HUES64 (cell line): ENCODE measurements around the gene IFITM2.
"Not testable (repeated sequence)": the region's sequence is repeated elsewhere in the genome, so short reads cannot be mapped to it uniquely, and the experiment has no call there.

Experiments
- H3K27ac ChIP-seq: 2 replicates; pipeline ENCODE4 v1.7.0; 2013; ENCODE audit warnings: low read depth, low read length, inconsistent platforms
- H3K27me3 ChIP-seq: 2 replicates; pipeline ENCODE4 v1.6.1; 2013; ENCODE audit warnings: mild to moderate bottlenecking, low read length; ENCODE audit not compliant: insufficient read depth
- H3K36me3 ChIP-seq: 2 replicates; pipeline ENCODE4 v1.6.1; 2013; ENCODE audit warnings: mild to moderate bottlenecking, low read length; ENCODE audit not compliant: insufficient read depth
- H3K4me1 ChIP-seq: 2 replicates; pipeline ENCODE4 v1.6.1; 2013; ENCODE audit warnings: mild to moderate bottlenecking, low read length, moderate library complexity; ENCODE audit not compliant: insufficient read depth
- H3K4me3 ChIP-seq: 2 replicates; pipeline ENCODE4 v1.5.1; 2013; ENCODE audit warnings: mild to moderate bottlenecking, low read length, moderate library complexity
- H3K9ac ChIP-seq: 2 replicates; pipeline ENCODE4 v1.6.1; 2013; ENCODE audit warnings: mild to moderate bottlenecking, low read depth, low read length
- H3K9me3 ChIP-seq: 2 replicates; pipeline ENCODE4 v1.6.1; 2013; ENCODE audit warnings: low read depth, low read length; ENCODE audit not compliant: insufficient read depth
- WGBS: fragments of 150-250, 120-280 bp; methylation state at CpG from one replicate; pipeline ENCODE4 v1.1.7; 2013; ENCODE audit warnings: missing lambda C conversion rate; 5-methylcytosine and 5-hydroxymethylcytosine counted together

The IFITM2 gene

GRCh38 chr11:332651-333480 is 25.2 kb downstream of the IFITM2 start:
- peak overlapping the region; percentile 90; the same call in 1 of the 2 replicates for H3K27ac ChIP-seq

GRCh38 chr11:333616-334263 is 26.1 kb downstream of the IFITM2 start:
- not testable (repeated sequence) for H3K27me3 ChIP-seq, H3K9me3 ChIP-seq, H3K36me3 ChIP-seq
- 24% methylated on average over 16 of the region's 17 CpGs for WGBS
- H3K9ac ChIP-seq = peak overlapping the region; percentile 51
- peak overlapping the region; percentile 13; the same call in 1 of the 2 replicates for H3K4me3 ChIP-seq
- H3K4me1 ChIP-seq = peaks cover 33% of the 10 kb centered on the region
- peak overlapping the region; percentile 90 for H3K27ac ChIP-seq

More at GRCh38 chr11:332651-333480, 25.2 kb downstream of the IFITM2 start:
- Histone ChIP-seq H3K36me3 (no peaks in the 10 kb centered on the region), H3K4me3 (no peak overlapping the region), H3K9ac (no peak overlapping the region), H3K9me3 (0 out of 2 replicates have a peak, but pooled peaks cover 7% of the 10 kb centered on the region), H3K27me3 (no peaks in the 10 kb centered on the region), H3K4me1 (peaks cover 33% of the 10 kb centered on the region)
- 96% methylated on average over 23 of the region's 23 CpGs for WGBS

- no peaks in the 10 kb centered on the region for H3K36me3 ChIP-seq
- H3K4me1 ChIP-seq = peaks cover 33% of the 10 kb centered on the region
- H3K9ac ChIP-seq = peak overlapping the region; percentile 51
- H3K27me3 ChIP-seq = no peaks in the 10 kb centered on the region
- peak overlapping the region; percentile 13 for H3K4me3 ChIP-seq
- 0 out of 2 replicates have a peak, but pooled peaks cover 7% of the 10 kb centered on the region for H3K9me3 ChIP-seq
- 7% methylated on average over 25 of the region's 25 CpGs for WGBS
- peak overlapping the region; percentile 90 for H3K27ac ChIP-seq
Measured at GRCh38 chr11:334264-334994, 26.8 kb downstream of the IFITM2 start.

- 66% methylated on average over 14 of the region's 15 CpGs for WGBS
- Histone ChIP-seq H3K27ac (peak overlapping the region; percentile 66), H3K9ac (peak overlapping the region; percentile 24; the same call in 1 of the 2 replicates), H3K36me3 (no peaks in the 10 kb centered on the region), H3K4me1 (peaks cover 49% of the 10 kb centered on the region), H3K4me3 (no peak overlapping the region), H3K27me3 (no peaks in the 10 kb centered on the region), H3K9me3 (0 out of 2 replicates have a peak, but pooled peaks cover 7% of the 10 kb centered on the region)
Measured at GRCh38 chr11:335779-336658, 28.4 kb downstream of the IFITM2 start.

- Histone ChIP-seq H3K4me1 (peaks cover 54% of the 10 kb centered on the region), H3K36me3 (no peaks in the 10 kb centered on the region), H3K27ac (peak overlapping the region; percentile 66; the same call in 1 of the 2 replicates), H3K27me3 (no peaks in the 10 kb centered on the region), H3K9ac (0 out of 2 replicates have a peak overlapping the region, but pooled peaks have one; percentile 1), H3K9me3 (0 out of 2 replicates have a peak, but pooled peaks cover 7% of the 10 kb centered on the region), H3K4me3 (no peak overlapping the region)
- WGBS = 80% methylated on average over 4 of the region's 4 CpGs
Measured at GRCh38 chr11:336659-337198, 29.1 kb downstream of the IFITM2 start.

GRCh38 chr11:337711-338110 is 30.1 kb downstream of the IFITM2 start:
- Histone ChIP-seq H3K9ac (no peak overlapping the region), H3K4me1 (peaks cover 63% of the 10 kb centered on the region), H3K27ac (no peak overlapping the region), H3K27me3 (no peaks in the 10 kb centered on the region), H3K36me3 (no peaks in the 10 kb centered on the region), H3K9me3 (0 out of 2 replicates have a peak, but pooled peaks cover 7% of the 10 kb centered on the region), H3K4me3 (no peak overlapping the region)
- WGBS = 95% methylated on average over 4 of the region's 6 CpGs

GRCh38 chr11:339963-340362 is 32.3 kb downstream of the IFITM2 start:
- Histone ChIP-seq H3K27ac (peak overlapping the region; percentile 37; the same call in 1 of the 2 replicates), H3K4me1 (peaks cover 48% of the 10 kb centered on the region), H3K9me3 (no peaks in the 10 kb centered on the region), H3K36me3 (no peaks in the 10 kb centered on the region), H3K27me3 (no peaks in the 10 kb centered on the region), H3K4me3 (no peak overlapping the region), H3K9ac (no peak overlapping the region)
- 95% methylated on average over 2 of the region's 2 CpGs for WGBS

- peak overlapping the region; percentile 14; the same call in 1 of the 2 replicates for H3K4me3 ChIP-seq
- H3K36me3 ChIP-seq = no peaks in the 10 kb centered on the region
- no peaks in the 10 kb centered on the region for H3K9me3 ChIP-seq
- H3K27ac ChIP-seq = peak overlapping the region; percentile 73
- H3K4me1 ChIP-seq = peaks cover 41% of the 10 kb centered on the region
- WGBS = 28% methylated on average over 4 of the region's 5 CpGs
- no peaks in the 10 kb centered on the region for H3K27me3 ChIP-seq
- no peak overlapping the region for H3K9ac ChIP-seq
Measured at GRCh38 chr11:340539-341512, 33.2 kb downstream of the IFITM2 start.

- Histone ChIP-seq H3K4me3 (no peak overlapping the region), H3K27ac (peak overlapping the region; percentile 73; the same call in 1 of the 2 replicates), H3K9ac (no peak overlapping the region), H3K9me3 (no peaks in the 10 kb centered on the region), H3K36me3 (no peaks in the 10 kb centered on the region), H3K4me1 (peaks cover 30% of the 10 kb centered on the region), H3K27me3 (no peaks in the 10 kb centered on the region)
- 93% methylated on average over 3 of the region's 3 CpGs for WGBS
Measured at GRCh38 chr11:342328-342727, 34.7 kb downstream of the IFITM2 start.
